HG03066 (cell line): ENCODE measurements around the gene ASPDH.

ENCODE experiments used
- ATAC-seq: cut with Tn5 transposase; IDR thresholded peaks from one replicate; pipeline ENCODE4 v1.9.1; 2021; ENCODE audit warnings: low read depth; ENCODE audit not compliant: unreplicated experiment

Gene ASPDH

GRCh38 chr19:50513746-50514345 is at the start of gene ASPDH:
TSS of gene ASPDH (minus strand) at chr19:50513913. CDS start at chr19:50513823, 90 bp downstream.
- no peak for ATAC-seq

DNA sequence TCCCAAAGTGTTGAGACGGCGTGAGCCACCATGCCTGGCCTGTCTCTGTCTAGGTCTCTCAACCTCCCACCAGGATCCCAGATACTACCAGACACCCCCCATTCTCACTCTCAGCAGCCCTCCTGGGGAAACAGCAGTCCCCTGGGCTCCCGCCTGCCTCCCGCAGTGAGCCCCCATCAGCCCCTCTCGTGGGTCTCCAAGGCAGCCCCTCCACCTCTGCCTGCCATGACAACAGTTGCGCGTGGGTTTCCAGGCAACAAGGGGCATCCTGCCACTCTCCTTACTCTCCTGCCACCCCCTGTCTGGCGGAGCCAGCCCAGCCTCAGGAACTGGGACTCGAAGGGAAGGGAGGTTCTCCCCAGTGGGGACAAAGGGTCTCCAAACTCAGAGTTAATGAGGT is 49.3 kb upstream of the ASPDH start:
- no peak for ATAC-seq

DNA sequence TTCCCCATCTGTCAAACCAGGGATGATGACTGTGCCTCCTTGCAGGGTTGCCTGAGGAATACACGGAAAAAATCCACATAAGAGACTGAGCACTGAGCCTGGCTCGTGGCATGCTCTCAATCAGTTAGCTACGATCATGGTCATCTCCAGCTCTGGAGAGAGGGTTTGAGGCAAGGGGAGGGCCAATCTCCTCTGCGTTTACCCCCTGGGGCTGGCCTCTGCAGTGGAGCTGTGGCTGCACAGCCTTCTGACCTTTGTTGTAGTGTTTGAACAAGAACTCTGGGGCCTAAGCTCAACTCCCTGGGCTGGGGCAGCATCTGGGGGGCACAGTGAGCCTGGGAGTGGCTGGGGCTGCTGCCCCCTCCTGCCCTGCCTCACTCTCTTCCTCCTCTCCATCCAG is 48.6 kb upstream of the ASPDH start:
- no peak for ATAC-seq

GRCh38 chr19:50559636-50560035 is 45.9 kb upstream of the ASPDH start:
- no peak for ATAC-seq

DNA sequence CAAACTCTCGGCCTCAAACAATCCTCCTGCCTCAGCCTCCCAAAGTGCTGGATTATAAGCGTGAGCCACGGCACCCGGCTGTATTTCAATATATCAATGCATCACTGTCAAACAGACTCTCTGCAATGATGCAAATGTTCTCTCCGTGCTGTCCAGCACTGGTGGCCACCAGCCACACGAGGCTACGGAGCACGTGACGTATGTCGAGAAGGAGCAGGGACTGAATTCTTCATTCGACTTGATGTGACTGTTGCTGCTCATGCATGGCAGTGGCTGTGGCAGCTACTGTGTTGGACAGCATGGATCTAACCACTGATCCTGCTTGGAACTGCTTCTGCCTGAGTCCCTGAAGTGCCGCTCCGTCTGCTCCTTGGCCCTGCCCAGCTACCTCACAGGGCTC is 44.7 kb upstream of the ASPDH start:
- no peak for ATAC-seq

DNA sequence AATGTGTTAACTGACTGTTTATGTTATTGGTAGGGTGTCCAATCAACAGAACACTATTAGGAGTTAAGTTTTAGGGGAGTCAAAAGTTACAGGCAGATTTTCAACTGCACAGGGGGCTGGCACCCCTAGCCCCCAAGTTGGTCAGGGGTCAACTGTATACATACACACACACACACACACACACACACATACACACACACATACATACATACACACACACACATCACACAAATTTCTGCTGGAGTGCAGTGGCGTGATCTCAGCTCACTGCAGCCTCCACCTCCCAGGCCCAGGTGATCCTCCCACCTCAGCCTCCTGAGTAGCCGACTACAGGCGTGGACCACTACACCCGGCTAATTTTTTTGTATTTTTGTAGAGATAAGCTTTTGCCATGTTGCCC is 44.3 kb upstream of the ASPDH start:
- no peak for ATAC-seq

DNA sequence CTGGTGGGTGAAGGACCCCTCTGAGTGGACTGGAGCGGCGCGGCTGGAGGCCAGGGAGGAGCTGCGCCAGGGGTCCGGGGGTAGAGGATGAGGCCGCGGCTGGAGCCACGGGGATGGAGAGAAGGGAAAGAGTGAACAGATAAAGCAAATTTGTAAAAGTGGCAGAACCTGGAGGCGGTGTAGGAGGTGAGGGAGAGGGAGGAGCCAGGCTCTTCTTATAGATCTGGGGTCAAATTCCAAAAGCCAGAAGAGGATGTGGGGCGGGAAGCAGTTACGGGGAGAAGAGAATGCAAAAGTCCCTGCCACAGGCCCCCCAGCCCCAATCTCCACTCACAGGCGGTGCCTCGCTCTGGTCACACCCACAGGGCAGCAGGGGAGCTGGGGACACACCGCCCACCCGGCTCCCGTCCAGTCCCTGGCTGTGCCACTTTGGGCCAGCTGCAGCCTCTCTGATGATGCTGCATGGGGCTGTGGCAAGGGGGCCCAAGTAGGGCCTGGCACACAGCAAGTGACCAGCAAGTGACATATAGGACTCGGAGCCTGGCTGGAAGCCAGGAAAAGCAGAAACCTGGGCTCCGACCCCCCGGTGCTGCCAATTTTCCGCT is 43.4 kb upstream of the ASPDH start:
- ATAC-seq: no peak

- no peak for ATAC-seq
Measured at GRCh38 chr19:50556282-50557008, 42.7 kb upstream of the ASPDH start.

GRCh38 chr19:50555450-50556281 is 42.0 kb upstream of the ASPDH start:
- ATAC-seq: no peak

DNA sequence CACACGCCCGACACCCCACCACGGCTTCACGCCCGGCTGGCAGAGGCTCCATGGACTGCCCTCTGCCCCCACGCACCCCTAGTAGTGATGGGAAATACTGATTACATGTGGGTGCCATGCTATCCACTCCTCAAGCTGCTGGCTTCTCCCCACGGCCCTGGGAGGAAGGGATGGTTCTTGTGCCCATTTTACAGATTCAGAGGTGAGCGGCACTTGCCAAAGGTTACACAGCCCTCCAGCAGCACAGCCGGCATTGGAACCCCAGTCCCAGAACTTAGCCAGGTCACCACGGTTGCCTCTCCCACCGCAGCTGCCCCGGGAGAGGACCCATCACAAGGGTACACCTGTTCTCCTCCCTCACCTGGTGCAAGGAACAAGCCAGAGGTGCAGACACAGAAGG is 41.3 kb upstream of the ASPDH start:
- no peak for ATAC-seq

DNA sequence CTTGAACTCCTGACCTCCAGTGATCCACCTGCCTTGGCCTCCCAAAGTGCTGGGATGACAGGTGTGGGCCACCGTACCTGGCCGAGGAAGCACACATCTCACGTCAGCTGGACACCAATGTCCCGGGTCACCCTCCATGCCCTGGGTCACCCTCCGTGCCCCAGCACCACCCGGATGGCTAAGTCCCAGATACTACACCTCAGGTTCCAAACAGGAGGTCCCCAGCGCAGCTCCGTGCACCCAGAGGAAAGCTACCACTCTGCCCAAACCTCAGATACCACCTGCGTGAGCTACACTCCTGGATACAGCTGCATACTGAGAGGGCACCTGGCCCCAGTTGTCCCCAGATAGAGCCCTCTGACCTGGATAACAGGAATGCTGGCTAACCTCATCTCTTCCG is 40.5 kb upstream of the ASPDH start:
- ATAC-seq: no peak

DNA sequence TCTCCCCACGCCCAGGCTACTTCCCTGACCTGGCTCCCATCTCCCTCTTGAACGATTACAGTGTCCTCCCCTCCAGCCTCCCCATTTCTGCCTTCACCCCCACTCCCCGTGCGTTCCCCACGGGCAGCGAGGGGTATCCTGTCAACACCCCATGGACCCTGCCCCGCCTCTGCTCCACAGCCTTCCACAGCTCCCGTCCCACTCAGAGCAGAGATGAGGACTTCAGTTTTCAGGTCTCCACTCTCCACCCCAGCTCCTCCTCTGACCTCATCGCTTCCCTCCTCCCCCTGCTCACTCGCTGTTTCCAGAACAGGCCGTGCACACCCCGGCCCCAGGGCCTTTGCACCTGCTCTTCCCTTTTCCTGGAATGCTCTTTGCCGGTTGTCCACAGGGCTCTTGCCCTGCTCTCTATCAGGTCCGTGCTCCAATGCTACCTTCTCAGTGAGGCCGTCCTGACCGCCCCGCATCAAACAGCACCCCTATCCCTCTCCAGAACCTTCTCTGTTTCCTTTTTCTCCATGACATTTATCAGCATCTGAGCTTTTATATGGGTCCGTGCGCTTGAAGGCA is 39.5 kb upstream of the ASPDH start:
- ATAC-seq: no peak

DNA sequence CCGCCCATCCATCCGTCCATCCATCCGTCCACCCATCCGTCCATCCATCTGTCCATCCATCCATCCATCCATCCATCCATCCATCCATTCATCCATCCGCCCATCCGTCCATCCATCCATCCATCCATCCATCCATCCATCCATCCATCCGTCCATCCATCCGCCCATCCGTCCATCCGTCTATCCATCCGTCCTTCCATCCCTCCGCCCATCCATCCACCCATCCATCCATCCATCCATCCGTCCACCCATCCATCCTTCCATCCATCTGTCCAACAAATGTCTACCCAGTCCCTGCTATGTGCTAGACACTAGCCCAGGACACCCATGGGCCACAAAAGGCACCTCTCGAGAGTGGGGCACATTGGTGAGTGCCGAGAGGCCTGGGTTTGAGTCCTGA is 38.8 kb upstream of the ASPDH start:
- no peak for ATAC-seq

DNA sequence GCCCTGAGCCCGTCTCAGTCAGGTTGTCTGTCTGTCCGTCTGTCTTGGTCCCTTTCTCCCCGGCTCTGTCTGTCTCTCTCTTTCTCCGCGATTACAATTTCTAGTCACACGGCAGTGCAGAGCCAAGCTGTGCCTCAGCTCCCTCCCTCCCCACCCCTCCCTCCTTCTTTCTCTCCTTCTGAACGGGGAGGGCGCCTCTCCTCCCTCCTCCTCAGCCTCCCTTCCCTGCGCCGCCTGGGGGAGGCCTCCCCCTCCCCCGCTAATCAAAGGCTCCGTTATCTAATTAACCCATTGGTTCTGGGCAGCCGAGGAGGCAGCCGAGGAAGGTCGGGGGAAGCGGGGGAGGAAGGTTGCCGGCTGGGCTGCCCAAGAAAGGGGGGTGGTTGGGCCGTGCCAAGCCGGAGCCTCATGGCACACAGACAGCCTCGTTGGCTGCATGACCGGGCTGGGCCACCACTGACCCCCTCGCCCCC is 38.0 kb upstream of the ASPDH start:
- ATAC-seq: no peak

- ATAC-seq: no peak
Measured at GRCh38 chr19:50551034-50551714, 37.5 kb upstream of the ASPDH start.

GRCh38 chr19:50550594-50550966 is 36.9 kb upstream of the ASPDH start:
- ATAC-seq: no peak

GRCh38 chr19:50549927-50550593 is 36.3 kb upstream of the ASPDH start:
- ATAC-seq: no peak

DNA sequence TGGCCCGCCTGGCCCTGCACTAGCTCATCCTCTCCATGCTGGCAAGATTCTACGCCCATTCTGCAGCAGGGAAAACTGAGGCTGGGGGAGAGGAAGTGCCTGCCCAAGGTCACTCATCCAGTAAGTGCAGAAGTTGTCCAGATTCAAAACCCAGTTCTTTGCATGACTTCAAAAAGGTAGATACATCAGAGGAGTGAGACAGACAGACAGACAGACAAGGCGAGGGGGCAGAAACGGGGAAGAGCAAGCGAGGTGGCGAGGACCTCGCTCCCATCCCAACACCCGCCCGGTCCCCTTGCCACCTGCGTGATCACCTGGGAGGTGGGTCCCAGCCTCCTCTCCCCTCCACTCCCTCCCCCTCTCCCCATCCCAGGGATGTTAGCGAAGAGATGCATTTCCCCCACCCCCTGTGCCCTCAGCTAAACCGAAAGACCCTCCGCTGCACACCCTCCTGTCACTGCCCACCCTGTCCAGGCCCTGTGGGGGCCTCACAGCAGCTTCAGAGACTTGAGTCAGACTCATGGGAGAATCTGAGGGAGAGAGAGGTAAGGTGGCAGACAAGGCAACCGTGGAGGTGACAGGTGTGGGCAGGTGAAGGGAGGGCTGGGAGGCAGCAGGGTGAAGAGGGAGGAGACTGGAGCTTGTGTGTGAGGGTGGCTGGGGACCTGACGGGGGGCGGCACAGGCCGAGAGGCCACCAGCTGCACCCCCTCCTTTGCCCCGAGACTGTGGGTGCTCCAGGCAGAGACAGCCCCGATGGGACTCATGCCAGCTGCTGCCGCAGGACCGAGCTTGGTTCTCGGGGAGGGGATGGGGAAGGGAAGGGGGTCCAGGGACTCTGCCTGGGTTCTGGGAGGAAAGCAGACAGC is 35.6 kb upstream of the ASPDH start:
- ATAC-seq: no peak
